OCI-LY7 (cell line): ENCODE data around the gene LRRC8D.

Experiments
- CTCF ChIP-seq: fragments of 200-600 bp; sonication (generic); conservative IDR thresholded peaks from 2 replicates; pipeline ENCODE4 v1.5.1; 2014; ENCODE audit warnings: mild to moderate bottlenecking, antibody characterized with exemption, low read length, moderate library complexity, mixed read lengths
- EZH2phosphoT487 ChIP-seq: fragments of 200-600 bp; sonication (generic); IDR thresholded peaks from 2 replicates; pipeline ENCODE4 v1.6.1; 2018; ENCODE audit warnings: low read depth, borderline replicate concordance, mild to moderate bottlenecking, mixed run types, antibody characterized with exemption, low read length, moderate library complexity, mixed read lengths

- TF ChIP-seq CTCF (no peak), EZH2phosphoT487 (no peak)
These were observed 52.5 kb downstream of the LRRC8D start for GRCh38 chr1:89873288-89873687.
